Fibroblast of peridontal ligament (primary cell): ENCODE data around the gene VSTM2B.
"Not testable (repeated sequence)": the region's sequence is repeated elsewhere in the genome, so short reads cannot be mapped to it uniquely, and the experiment has no call there.

ENCODE experiments used
- DNase-seq: peaks from one replicate; pipeline ENCODE4 v3.0.0-alpha.2; 2010; ENCODE audit errors: extremely low read depth

Gene VSTM2B

GRCh38 chr19:29525901-29526729, at the start of gene VSTM2B:
VSTM2B (plus strand) TSS chr19:29525994; CDS start chr19:29526584, 590 bp downstream.
- no peak for DNase-seq

GRCh38 chr19:29476528-29476927, 49.3 kb upstream of the VSTM2B start:
- DNase-seq = no peak

- DNase-seq = no peak
Measured at GRCh38 chr19:29477831-29478577, 47.8 kb upstream of the VSTM2B start.

GRCh38 chr19:29478578-29479565, 46.9 kb upstream of the VSTM2B start:
- no peak for DNase-seq

GRCh38 chr19:29479941-29480340, 45.9 kb upstream of the VSTM2B start:
- DNase-seq = no peak

- no peak for DNase-seq
Measured at GRCh38 chr19:29480507-29480906, 45.3 kb upstream of the VSTM2B start.

GRCh38 chr19:29482855-29483640, 42.7 kb upstream of the VSTM2B start:
- no peak for DNase-seq

- DNase-seq = no peak
Measured at GRCh38 chr19:29483641-29483920, 42.2 kb upstream of the VSTM2B start.

GRCh38 chr19:29483944-29484581, 41.7 kb upstream of the VSTM2B start:
- DNase-seq = no peak

GRCh38 chr19:29484876-29485275, 40.9 kb upstream of the VSTM2B start:
- no peak for DNase-seq

GRCh38 chr19:29485293-29485692, 40.5 kb upstream of the VSTM2B start:
- no peak for DNase-seq

GRCh38 chr19:29486961-29487360, 38.8 kb upstream of the VSTM2B start:
- not testable (repeated sequence) for DNase-seq

GRCh38 chr19:29487432-29487831, 38.4 kb upstream of the VSTM2B start:
- DNase-seq = no peak

GRCh38 chr19:29488316-29488715, 37.5 kb upstream of the VSTM2B start:
- no peak for DNase-seq

GRCh38 chr19:29489172-29489951, 36.4 kb upstream of the VSTM2B start:
- DNase-seq = no peak

- DNase-seq = no peak
Measured at GRCh38 chr19:29491491-29491890, 34.3 kb upstream of the VSTM2B start.

GRCh38 chr19:29491995-29492577, 33.7 kb upstream of the VSTM2B start:
- no peak for DNase-seq

GRCh38 chr19:29492769-29493168, 33.0 kb upstream of the VSTM2B start:
- DNase-seq = no peak

- DNase-seq = no peak
Measured at GRCh38 chr19:29495091-29495490, 30.7 kb upstream of the VSTM2B start.
